IgD-negative memory B cell (primary cell): ENCODE results near the gene EEF1G. TPM values are rescaled to one million over a fixed set of nuclear protein-coding genes. Genes with fewer than 3 reads are reported as not detected.
"Not testable (repeated sequence)": the region's sequence is repeated elsewhere in the genome, so short reads cannot be mapped to it uniquely, and the experiment has no call there.

Source experiments
- H3K27ac Mint-ChIP-seq, 3 donors: one replicate each; pipeline ENCODE4 v1.8.0; 2020 to 2022; ENCODE audit warnings: mild to moderate bottlenecking in 3 of 3, mixed read lengths in 3 of 3, moderate library complexity in 1 of 3
- H3K27me3 Mint-ChIP-seq: one replicate; pipeline ENCODE4 v1.8.0; 2021; ENCODE audit warnings: mixed read lengths
- H3K36me3 Mint-ChIP-seq: one replicate; pipeline ENCODE4 v1.8.0; 2020; ENCODE audit warnings: mild to moderate bottlenecking, mixed read lengths
- H3K4me1 Mint-ChIP-seq, 3 donors: one replicate each; pipeline ENCODE4 v1.8.0; 2020 to 2022; ENCODE audit warnings: mixed read lengths in 3 of 3, mild to moderate bottlenecking in 1 of 3
- H3K4me3 Mint-ChIP-seq, 4 donors: one replicate each; pipeline ENCODE4 v1.8.0; 2020 to 2022; ENCODE audit warnings: mild to moderate bottlenecking in 4 of 4, mixed read lengths in 4 of 4, moderate library complexity in 3 of 4
- H3K9me3 Mint-ChIP-seq, 3 donors: one replicate each; pipeline ENCODE4 v1.8.0; 2020 to 2021; ENCODE audit warnings: mixed read lengths in 3 of 3, mild to moderate bottlenecking in 1 of 3
- polyA plus RNA-seq: library from polyadenylated mRNA; unstranded; fragments of 300-500 nt; fragmentation: Illumina TruSeq; gene quantifications from one replicate; pipeline ENCODE4 v1.2.3, GENCODE V29; 2021

EEF1G gene
- polyA plus RNA-seq, 1 donor from 2014 or later, result 1,657 TPM

GRCh38 chr11:62559204-62559603 is 14.5 kb downstream of the EEF1G start:
- Mint-ChIP-seq H3K36me3 (no peaks in the 10 kb centered on the region), H3K9me3 (no peaks in the 10 kb centered on the region), H3K27me3 (no peaks in the 10 kb centered on the region), H3K4me1 (peaks cover 42 to 50% (median 44%) of the 10 kb centered on the region in 3 donors), H3K4me3 (peak overlapping the region in 1 of 4 donors; percentile 73), H3K27ac (peak overlapping the region; percentile 48 to 88 (median 86))

GRCh38 chr11:62558669-62559068 is 15.0 kb downstream of the EEF1G start:
- H3K36me3 Mint-ChIP-seq, result no peaks in the 10 kb centered on the region
- peak overlapping the region in 1 of 3 donors; percentile 97 for H3K27ac Mint-ChIP-seq
- no peaks in the 10 kb centered on the region for H3K9me3 Mint-ChIP-seq
- H3K4me3 Mint-ChIP-seq, result no peak overlapping the region
- H3K4me1 Mint-ChIP-seq, result peaks cover 44 to 55% (median 48%) of the 10 kb centered on the region in 3 donors
- H3K27me3 Mint-ChIP-seq, result no peaks in the 10 kb centered on the region

DNA sequence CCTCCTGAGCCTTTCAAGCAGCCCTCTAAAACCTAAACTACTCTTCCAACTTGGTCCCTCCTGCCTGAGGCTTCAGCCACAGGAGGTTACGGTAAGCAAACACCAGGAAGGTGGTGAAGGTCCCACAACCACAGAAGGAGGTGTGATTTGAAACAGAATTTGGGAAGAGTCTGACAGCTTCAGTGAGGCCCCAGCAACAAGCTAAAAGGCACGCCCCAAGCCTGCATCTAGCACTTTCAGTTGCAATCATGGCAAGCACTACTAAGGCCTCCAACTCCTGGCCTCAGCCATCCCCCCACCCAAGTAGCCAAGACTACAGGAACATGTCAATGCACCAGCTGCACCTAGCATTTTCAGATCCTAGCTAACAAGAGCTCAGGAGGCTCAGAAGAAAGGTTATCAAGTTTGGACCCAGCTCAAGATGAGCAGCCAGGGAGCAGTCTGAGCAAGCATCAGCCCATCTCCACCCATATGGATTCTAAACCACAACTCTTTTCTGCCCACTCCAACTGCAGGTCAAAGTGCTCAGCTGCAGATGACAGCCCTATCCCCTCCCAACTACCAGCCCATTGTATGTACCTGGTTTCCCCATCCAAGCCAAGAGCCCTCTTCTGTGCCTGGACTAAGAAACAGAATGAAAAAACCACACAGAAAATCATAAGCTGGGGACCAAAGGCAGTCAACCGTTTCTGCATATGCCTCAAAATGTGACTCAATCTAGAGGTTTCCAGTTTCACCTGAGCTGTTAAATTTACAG is 16.6 kb downstream of the EEF1G start:
- H3K36me3 Mint-ChIP-seq, result no peaks in the 10 kb centered on the region

DNA sequence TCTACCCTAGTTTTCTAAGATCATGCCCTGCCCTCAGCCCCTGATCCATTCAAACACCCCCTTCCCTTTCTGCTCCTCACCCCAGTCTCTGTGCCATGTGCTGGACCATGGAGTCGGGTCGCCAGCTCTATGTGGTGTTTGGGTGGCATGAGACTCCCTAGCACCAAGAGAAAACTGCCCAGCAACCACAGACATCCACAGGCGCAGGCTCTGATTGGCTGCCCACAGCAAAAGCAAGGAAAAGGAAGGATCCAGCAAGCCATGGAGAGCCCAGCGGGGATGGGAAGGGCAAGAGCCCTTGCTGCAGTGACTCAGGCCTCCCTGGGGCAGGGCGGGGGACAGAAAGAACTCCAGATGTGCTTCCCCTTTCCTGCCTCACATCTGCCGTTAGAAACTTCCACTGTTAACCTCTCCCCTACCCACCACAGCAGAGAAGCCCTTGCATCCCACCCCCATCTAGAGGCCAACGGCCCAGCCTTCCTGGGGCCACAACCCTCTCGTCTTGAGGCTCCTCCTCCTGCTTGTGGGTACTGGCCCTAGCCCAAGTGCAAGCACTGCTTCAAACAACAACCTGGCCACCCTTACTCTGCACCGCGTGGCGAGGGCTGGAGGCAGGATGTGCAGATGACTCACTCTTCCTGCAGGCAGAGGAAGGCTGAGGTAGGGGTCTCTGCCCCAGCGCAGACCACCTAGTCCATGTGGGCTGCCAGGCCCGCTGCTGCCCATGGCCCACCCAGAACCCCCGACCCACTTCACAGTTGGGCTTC is 17.4 kb downstream of the EEF1G start:
- Mint-ChIP-seq H3K4me3 (peak overlapping the region; percentile 74 to 94 (median 87)), H3K4me1 (peaks cover 52 to 73% (median 67%) of the 10 kb centered on the region in 3 donors), H3K27me3 (no peaks in the 10 kb centered on the region), H3K9me3 (no peaks in the 10 kb centered on the region), H3K27ac (peak overlapping the region; percentile 97 to 100 (median 99)), H3K36me3 (no peaks in the 10 kb centered on the region)

More for the DNA sequence above, 16.6 kb downstream of the EEF1G start:
- Mint-ChIP-seq H3K9me3 (no peaks in the 10 kb centered on the region), H3K27me3 (no peaks in the 10 kb centered on the region), H3K4me1 (peaks cover 51 to 68% (median 62%) of the 10 kb centered on the region in 3 donors), H3K27ac (peak overlapping the region; percentile 97 to 100 (median 99)), H3K4me3 (peak overlapping the region; percentile 74 to 94 (median 87))

GRCh38 chr11:62555464-62556107 is 18.1 kb downstream of the EEF1G start:
- Mint-ChIP-seq H3K27me3 (peaks cover 3% of the 10 kb centered on the region), H3K4me3 (peak overlapping the region; percentile 74 to 94 (median 87)), H3K27ac (peak overlapping the region; percentile 97 to 100 (median 99)), H3K36me3 (no peaks in the 10 kb centered on the region), H3K9me3 (no peaks in the 10 kb centered on the region), H3K4me1 (peaks cover 49 to 76% (median 71%) of the 10 kb centered on the region in 3 donors)

DNA sequence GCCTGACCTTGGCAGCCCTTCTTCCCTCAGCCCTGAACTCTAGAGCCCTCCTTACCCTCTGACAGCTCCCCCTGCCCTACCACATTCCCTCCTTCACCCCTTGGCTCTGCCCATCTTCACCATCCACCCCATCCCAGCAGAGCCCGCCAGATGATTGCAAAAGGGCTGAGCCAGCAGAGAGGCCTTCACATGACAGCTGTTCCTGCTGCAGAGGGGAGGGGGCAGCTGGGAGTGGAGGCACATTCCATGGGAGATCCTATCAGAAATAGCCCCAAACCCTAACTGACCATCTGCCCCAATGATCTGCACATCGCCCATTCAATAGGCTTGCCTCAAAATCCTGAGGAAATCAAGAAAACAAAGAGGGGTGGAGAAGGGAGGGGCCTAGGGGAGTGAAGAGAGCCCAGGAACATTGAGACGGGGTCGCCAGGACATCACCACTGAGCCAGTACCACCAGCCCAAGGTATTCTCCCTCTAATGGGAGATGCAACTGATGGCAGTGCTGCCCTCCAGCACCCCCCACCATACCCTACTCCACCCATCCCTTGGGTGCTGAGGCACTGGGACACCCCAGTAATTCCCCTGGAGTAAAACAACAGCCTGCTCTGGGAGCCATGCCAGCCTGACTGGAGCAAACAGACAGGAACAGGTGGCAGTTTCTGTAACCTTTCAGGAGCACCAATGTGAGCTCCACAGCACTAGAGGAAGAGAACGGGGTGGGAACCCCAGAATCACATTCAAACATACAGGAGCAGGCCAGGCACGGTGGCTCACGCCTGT is 19.1 kb downstream of the EEF1G start:
- Mint-ChIP-seq H3K4me1 (peaks cover 41 to 79% (median 73%) of the 10 kb centered on the region in 3 donors), H3K27ac (peak overlapping the region; percentile 97 to 100 (median 99)), H3K4me3 (peak overlapping the region in 3 of 4 donors; percentile 57 to 94 (median 94)), H3K9me3 (no peaks in the 10 kb centered on the region), H3K27me3 (peaks cover 4% of the 10 kb centered on the region), H3K36me3 (no peaks in the 10 kb centered on the region)

DNA sequence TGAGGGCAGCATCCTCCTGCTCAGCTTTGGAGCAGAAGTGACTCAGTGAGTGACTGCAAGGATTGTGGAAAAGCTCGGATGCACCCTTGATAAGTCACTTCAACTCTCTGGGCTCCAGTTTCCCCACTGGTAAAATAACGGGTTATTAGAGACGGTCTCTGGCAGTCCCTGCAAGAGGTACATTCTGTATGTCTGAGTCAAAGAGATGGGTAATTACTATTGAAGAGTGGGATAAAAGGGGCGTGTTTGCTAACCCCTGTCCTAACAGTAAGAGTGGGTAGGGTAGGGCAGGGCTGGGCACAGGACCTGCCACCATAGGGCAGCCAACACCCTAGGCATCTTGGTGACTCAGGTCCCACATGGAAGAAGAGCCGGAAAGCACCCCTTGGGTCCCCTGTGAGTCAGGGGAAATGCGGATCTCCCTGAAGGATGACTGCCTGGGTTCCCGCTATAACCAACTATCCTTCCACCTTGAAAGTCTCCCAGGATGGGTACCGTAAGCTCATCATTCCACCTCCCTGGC is 19.8 kb downstream of the EEF1G start:
- Mint-ChIP-seq H3K36me3 (no peaks in the 10 kb centered on the region), H3K27ac (peak overlapping the region; percentile 97 to 100 (median 99)), H3K4me1 (peaks cover 41 to 75% (median 74%) of the 10 kb centered on the region in 3 donors), H3K27me3 (peaks cover 5% of the 10 kb centered on the region), H3K4me3 (peak overlapping the region in 3 of 4 donors; percentile 44 to 94 (median 94)), H3K9me3 (no peaks in the 10 kb centered on the region)

DNA sequence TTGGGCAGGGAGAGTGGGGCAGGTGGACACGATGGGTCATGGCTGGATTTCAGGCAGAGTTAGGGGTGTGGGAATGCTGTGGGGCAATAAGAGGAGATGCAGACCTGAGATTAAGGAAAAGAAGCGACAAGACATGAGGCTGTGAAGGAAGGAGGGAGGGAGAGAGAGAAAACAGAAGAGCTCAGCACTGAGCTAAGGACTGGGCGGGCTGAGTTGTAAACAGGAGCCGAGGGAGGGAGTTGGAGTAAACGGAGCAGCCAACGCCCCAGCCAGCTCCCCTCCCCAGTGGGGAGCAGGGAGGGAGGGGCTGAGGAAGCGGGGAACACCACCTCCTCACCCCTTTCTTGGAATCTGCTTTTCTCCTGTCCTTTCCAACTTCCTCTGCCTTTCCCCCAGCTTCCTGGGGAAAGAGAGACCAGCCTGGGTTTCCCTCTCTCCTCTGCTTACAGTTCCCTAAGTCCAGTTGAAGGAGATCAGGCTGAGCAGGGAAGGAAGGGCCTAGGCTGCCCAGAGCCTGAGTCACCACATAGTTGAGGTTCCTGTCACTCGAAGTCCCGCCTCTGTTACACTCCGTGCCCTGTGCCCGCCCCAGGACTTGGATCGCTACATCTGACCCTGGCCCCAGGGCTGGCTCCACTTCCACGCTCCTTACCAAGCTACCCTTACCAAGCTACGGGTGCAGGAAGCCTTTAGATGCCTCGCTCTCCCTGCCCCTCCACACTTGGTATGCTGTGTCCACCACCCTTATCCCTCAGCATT is 20.4 kb downstream of the EEF1G start:
- H3K9me3 Mint-ChIP-seq, result no peaks in the 10 kb centered on the region
- H3K36me3 Mint-ChIP-seq, result no peaks in the 10 kb centered on the region
- H3K4me3 Mint-ChIP-seq, result peak overlapping the region; percentile 44 to 94 (median 81)

DNA sequence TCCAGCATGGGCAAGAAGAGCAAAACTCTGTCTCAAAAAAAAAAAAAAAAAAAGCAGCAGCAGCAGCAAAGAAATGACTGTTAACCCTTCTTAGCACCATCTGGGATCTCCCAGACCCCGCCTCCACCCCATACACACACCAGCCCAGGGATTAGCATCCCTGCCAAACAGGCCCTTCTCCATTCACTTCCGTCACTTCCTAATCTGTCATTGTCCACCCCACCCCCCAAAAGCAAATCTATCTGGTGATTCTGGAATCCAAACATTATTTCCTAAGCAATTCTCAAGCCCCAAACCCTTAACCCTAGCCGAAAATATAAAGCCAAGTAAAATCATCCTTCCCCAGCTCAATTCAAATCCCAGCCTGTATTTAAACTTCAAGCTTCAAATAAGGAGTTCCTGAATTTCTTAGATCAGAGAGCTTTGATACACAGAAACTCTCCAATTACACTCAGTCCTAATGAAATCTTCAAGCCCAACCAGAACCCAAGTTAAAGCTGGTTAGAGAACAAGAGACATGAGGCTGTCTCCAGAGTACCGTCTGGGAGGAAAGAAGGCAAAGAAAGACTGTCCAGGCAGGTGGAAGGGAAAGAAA is 21.1 kb downstream of the EEF1G start:
- Mint-ChIP-seq H3K4me3 (peak overlapping the region; percentile 81 to 94 (median 91)), H3K9me3 (no peaks in the 10 kb centered on the region), H3K4me1 (peaks cover 41 to 80% (median 76%) of the 10 kb centered on the region in 3 donors), H3K27me3 (peaks cover 5% of the 10 kb centered on the region), H3K36me3 (no peaks in the 10 kb centered on the region), H3K27ac (peak overlapping the region; percentile 97 to 100 (median 99))

More for the DNA sequence above, 20.4 kb downstream of the EEF1G start:
- Mint-ChIP-seq H3K27me3 (peaks cover 5% of the 10 kb centered on the region), H3K4me1 (peaks cover 41 to 75% (median 74%) of the 10 kb centered on the region in 3 donors), H3K27ac (peak overlapping the region; percentile 97 to 100 (median 99))

- not testable (repeated sequence) for H3K27me3 Mint-ChIP-seq, H3K36me3 Mint-ChIP-seq, H3K9me3 Mint-ChIP-seq
- Mint-ChIP-seq H3K4me3 (peak overlapping the region in 2 of 4 donors; percentile 75 to 94), H3K4me1 (peaks cover 20 to 62% (median 61%) of the 10 kb centered on the region in 3 donors), H3K27ac (peak overlapping the region; percentile 97 to 100 (median 99))
These were observed 23.2 kb downstream of the EEF1G start for GRCh38 chr11:62550478-62550877.

GRCh38 chr11:62548545-62549335 is 25.0 kb downstream of the EEF1G start:
- Mint-ChIP-seq H3K36me3 (no peaks in the 10 kb centered on the region), H3K4me3 (peak overlapping the region in 1 of 4 donors; percentile 94)

GRCh38 chr11:62547691-62548281 is 25.9 kb downstream of the EEF1G start:
- H3K4me1 Mint-ChIP-seq, result peaks cover 21 to 52% (median 48%) of the 10 kb centered on the region in 3 donors
- peak overlapping the region; percentile 2 to 95 (median 60) for H3K27ac Mint-ChIP-seq
- no peaks in the 10 kb centered on the region for H3K9me3 Mint-ChIP-seq
- no peaks in the 10 kb centered on the region for H3K36me3 Mint-ChIP-seq
- peaks cover 5% of the 10 kb centered on the region for H3K27me3 Mint-ChIP-seq
- H3K4me3 Mint-ChIP-seq, result peak overlapping the region; percentile 90 to 99 (median 96)

More at GRCh38 chr11:62548545-62549335, 25.0 kb downstream of the EEF1G start:
- peaks cover 5% of the 10 kb centered on the region for H3K27me3 Mint-ChIP-seq
- peaks cover 20 to 53% (median 48%) of the 10 kb centered on the region in 3 donors for H3K4me1 Mint-ChIP-seq
- no peaks in the 10 kb centered on the region for H3K9me3 Mint-ChIP-seq
- peak overlapping the region in 2 of 3 donors; percentile 89 to 97 for H3K27ac Mint-ChIP-seq
